Measurements from ENCODE around the gene TUBA3C.
"Not testable (repeated sequence)": the region's sequence is repeated elsewhere in the genome, so short reads cannot be mapped to it uniquely, and the experiment has no call there.

TUBA3C gene

DNA sequence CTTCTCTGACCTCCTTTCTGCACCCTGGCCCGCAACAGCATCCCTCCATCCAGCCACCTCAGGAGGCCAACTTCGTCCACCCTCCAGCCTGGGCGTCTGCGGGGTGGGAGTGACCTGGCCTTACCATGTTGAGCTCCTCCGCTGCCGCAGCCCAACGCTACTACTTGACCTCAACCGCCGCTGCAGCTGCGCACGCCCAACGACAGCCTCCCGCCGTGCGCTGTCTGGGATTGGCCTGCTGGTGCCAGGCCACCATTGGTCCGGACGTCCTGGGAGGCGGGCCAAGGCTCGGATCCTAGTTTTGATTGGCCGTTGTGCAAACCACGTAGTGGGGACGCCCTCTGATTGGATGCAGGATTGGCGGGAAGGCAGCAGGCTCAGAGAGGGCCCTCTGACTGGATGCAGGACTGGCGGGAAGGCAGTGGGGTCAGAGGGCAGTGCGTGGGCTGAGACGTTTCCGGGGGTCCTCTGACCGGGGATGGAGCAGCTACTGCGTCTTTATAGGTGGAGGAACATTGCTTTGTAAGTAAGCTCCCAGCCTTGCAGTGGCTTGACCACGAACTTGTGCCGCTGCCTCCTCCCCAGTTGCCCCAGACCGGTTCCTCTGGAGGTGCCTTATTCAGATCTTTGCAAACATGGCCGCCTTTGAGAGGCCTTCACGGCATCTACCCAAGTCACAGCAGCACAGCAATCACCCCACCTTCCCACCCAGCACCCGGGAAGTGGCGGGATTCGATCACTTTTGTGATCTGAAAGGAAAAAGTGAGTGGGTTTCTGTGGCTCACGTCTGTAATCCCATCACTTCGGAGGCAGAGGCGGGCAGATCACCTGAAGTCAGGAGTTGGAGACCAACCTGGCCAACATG, at the start of gene TUBA3C:
Gene TUBA3C (minus strand): TSS at position 204 of the 865 bp plus-strand sequence. CDS start 77 bp downstream, at position 127.
- Mint-ChIP-seq H3K9me3 (peaks cover 5% of the 10 kb centered on the region), H3K4me1 (ENCODE audit: low read depth) (no peaks in the 10 kb centered on the region), H3K36me3 (ENCODE audit: low read depth) (no peaks in the 10 kb centered on the region), H3K4me3 (no peak within 1 kb of the TSS), H3K27ac (no peak within 1 kb of the TSS), H3K27me3 (ENCODE audit: low read depth) (no peaks in the 10 kb centered on the region)
- DNase-seq (ENCODE audit: low spot score), result no peak

DNA sequence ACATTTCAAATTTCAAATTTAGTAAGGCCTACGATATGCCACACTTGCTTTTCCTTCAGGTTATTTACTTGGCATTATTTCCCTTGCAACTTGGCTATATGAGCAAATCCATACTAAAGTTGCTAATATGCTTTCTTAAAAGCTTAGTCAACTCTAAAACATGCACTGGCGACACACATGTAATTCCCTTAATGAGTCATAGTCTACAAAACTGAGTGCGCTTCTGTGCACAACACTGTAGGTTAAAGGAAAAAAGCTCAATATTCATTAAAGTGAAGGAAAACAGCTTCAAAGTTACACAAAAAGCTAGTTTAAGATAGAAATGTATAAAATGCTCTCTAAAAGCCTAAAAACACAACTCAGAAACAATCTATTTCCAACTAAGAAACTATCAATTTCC, 25.8 kb upstream of the TUBA3C start:
- not testable (repeated sequence) for H3K27me3 Mint-ChIP-seq (ENCODE audit: low read depth); H3K36me3 Mint-ChIP-seq (ENCODE audit: low read depth); H3K4me1 Mint-ChIP-seq (ENCODE audit: low read depth); H3K27ac Mint-ChIP-seq; DNase-seq (ENCODE audit: low spot score); H3K9me3 Mint-ChIP-seq; H3K4me3 Mint-ChIP-seq

DNA sequence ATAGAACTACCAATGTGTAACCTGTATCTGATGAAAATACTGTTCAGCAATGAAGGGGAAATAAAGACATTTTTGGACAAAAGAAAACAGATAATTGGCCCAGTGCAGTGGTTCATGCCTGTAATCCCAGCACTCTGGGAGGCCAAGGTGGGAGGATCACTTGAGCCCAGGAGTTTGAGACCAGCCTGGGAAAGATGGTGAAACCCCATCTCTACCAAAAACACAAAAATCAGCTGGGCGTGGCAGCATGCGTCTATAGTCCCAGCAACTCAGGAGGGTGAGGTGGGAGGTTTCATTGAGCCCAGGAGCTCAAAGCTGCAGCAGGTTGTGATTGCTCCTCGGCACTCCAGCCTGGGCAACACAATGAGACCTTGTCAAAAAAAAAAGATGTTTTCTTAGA, 11.0 kb upstream of the TUBA3C start:
- H3K4me3 Mint-ChIP-seq; H3K4me1 Mint-ChIP-seq (ENCODE audit: low read depth); H3K27ac Mint-ChIP-seq; DNase-seq (ENCODE audit: low spot score); H3K27me3 Mint-ChIP-seq (ENCODE audit: low read depth); H3K36me3 Mint-ChIP-seq (ENCODE audit: low read depth): not testable (repeated sequence)
- H3K9me3 Mint-ChIP-seq, result peaks cover 12% of the 10 kb centered on the region

DNA sequence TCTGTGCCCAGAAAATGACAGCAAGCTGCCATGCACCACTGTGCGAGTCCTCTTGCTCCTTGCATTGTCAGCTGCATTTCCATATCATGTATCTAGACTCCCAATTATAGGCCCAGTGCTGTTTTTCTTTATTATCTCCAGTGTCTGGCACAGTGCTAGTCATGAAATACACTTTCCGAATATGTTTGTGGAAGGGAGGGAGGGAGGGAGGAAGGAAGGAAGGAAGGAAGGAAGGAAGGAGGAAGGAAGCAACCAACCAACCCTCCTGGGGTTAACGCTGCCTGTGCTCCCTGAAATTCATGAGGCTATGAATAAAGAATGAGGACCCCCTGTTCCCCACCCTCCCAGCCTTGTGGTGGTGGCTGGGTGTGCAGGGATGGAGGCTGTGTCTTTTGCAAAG, 8.3 kb upstream of the TUBA3C start:
- H3K4me1 Mint-ChIP-seq (ENCODE audit: low read depth); H3K27ac Mint-ChIP-seq; H3K27me3 Mint-ChIP-seq (ENCODE audit: low read depth); DNase-seq (ENCODE audit: low spot score); H3K36me3 Mint-ChIP-seq (ENCODE audit: low read depth); H3K4me3 Mint-ChIP-seq: not testable (repeated sequence)
- peaks cover 15% of the 10 kb centered on the region for H3K9me3 Mint-ChIP-seq

DNA sequence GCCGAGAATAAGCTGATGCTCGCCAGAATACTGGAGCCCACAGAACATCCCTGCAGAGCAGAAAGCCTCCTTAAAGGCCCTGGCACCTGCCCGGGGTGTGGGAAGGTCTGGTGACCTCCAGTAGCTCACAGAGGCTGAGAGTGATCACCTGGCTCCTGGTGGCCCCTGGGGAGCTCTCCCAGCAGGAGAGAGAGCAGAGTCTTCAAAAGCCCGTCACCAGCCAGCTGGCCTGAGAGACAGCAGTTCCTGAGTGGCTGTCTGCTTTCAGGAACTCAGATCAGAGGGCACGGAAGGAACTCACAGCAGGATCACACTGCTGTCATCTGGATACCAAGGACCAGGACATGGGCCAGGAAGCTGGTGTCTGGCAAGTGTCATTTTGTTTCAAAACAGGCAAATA, 7.7 kb upstream of the TUBA3C start:
- H3K36me3 Mint-ChIP-seq (ENCODE audit: low read depth); H3K27me3 Mint-ChIP-seq (ENCODE audit: low read depth); DNase-seq (ENCODE audit: low spot score); H3K4me1 Mint-ChIP-seq (ENCODE audit: low read depth); H3K27ac Mint-ChIP-seq; H3K4me3 Mint-ChIP-seq: not testable (repeated sequence)
- peaks cover 13% of the 10 kb centered on the region for H3K9me3 Mint-ChIP-seq

- Mint-ChIP-seq H3K9me3 (peaks cover 13% of the 10 kb centered on the region), H3K4me1 (ENCODE audit: low read depth) (no peaks in the 10 kb centered on the region), H3K27me3 (ENCODE audit: low read depth) (no peaks in the 10 kb centered on the region), H3K4me3 (no peak overlapping the region), H3K36me3 (ENCODE audit: low read depth) (no peaks in the 10 kb centered on the region), H3K27ac (peak overlapping the region; percentile 26)
- DNase-seq (ENCODE audit: low spot score), result no peak
Observed at GRCh38 chr13:19185865-19186645, 4.4 kb upstream of the TUBA3C start.

GRCh38 chr13:19185086-19185864, 3.7 kb upstream of the TUBA3C start:
- Mint-ChIP-seq H3K4me3 (no peak overlapping the region), H3K36me3 (ENCODE audit: low read depth) (no peaks in the 10 kb centered on the region), H3K4me1 (ENCODE audit: low read depth) (no peaks in the 10 kb centered on the region), H3K9me3 (peaks cover 9% of the 10 kb centered on the region), H3K27me3 (ENCODE audit: low read depth) (no peaks in the 10 kb centered on the region), H3K27ac (no peak overlapping the region)
- DNase-seq (ENCODE audit: low spot score), result no peak

DNA sequence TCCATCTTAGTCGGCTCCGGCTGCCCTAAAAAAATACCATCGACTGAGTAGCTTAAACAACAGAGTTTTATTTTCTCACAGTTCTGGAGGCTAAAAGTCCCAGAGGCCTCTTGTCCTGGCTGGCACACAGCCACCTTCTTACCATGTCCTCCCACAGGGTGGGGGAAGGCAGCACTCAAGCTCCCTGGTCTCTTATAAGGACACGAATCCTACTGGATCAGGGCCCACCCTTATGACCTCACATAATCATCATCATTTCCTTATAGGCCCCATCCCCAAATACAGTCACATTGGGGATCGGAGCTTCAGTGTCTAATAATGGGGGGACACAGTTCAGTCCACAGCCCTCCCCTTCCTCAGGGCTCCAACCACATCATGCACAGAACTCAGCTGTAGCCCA, 2.6 kb upstream of the TUBA3C start:
- H3K27ac Mint-ChIP-seq, result no peak overlapping the region
- no peaks in the 10 kb centered on the region for H3K36me3 Mint-ChIP-seq (ENCODE audit: low read depth)
- H3K27me3 Mint-ChIP-seq (ENCODE audit: low read depth), result no peaks in the 10 kb centered on the region
- H3K4me1 Mint-ChIP-seq (ENCODE audit: low read depth), result no peaks in the 10 kb centered on the region
- no peak for DNase-seq (ENCODE audit: low spot score)
- no peak overlapping the region for H3K4me3 Mint-ChIP-seq
- H3K9me3 Mint-ChIP-seq, result peaks cover 9% of the 10 kb centered on the region

DNA sequence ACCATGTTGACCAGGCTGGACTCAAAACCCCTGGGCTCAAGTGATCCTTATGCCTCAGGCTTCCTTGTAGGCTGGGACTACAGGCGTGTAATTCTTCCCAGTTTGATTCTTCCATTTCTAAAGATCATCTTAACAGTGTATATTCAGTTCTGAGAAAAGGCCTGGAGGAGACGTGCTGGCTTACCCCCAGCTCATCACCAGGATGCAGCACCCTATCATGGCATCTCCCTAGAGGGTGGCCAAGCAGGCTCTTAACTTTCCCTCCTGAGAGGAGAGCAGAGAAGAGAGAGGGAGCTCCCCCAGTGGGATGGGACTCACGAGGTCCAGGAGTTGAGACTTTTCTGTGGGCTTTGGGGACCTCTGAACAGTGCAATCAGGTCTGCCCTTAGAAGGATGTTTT, 2.1 kb upstream of the TUBA3C start:
- no peaks in the 10 kb centered on the region for H3K36me3 Mint-ChIP-seq (ENCODE audit: low read depth)
- no peak overlapping the region for H3K27ac Mint-ChIP-seq
- H3K4me3 Mint-ChIP-seq, result no peak overlapping the region
- H3K4me1 Mint-ChIP-seq (ENCODE audit: low read depth), result no peaks in the 10 kb centered on the region
- no peak for DNase-seq (ENCODE audit: low spot score)
- H3K9me3 Mint-ChIP-seq, result peaks cover 9% of the 10 kb centered on the region
- no peaks in the 10 kb centered on the region for H3K27me3 Mint-ChIP-seq (ENCODE audit: low read depth)

- no peaks in the 10 kb centered on the region for H3K36me3 Mint-ChIP-seq (ENCODE audit: low read depth)
Observed at GRCh38 chr13:19182536-19182935, 912 bp upstream of the TUBA3C start.

GRCh38 chr13:19181021-19181620, 503 bp downstream of the TUBA3C start:
- Mint-ChIP-seq H3K4me1 (ENCODE audit: low read depth) (no peaks in the 10 kb centered on the region), H3K9me3 (peaks cover 3% of the 10 kb centered on the region), H3K27ac (no peak overlapping the region), H3K4me3 (no peak overlapping the region), H3K36me3 (ENCODE audit: low read depth) (no peaks in the 10 kb centered on the region), H3K27me3 (ENCODE audit: low read depth) (no peaks in the 10 kb centered on the region)
- no peak for DNase-seq (ENCODE audit: low spot score)

More at GRCh38 chr13:19182536-19182935, 912 bp upstream of the TUBA3C start:
- Mint-ChIP-seq H3K9me3 (peaks cover 8% of the 10 kb centered on the region), H3K27me3 (ENCODE audit: low read depth) (no peaks in the 10 kb centered on the region), H3K4me1 (ENCODE audit: low read depth) (no peaks in the 10 kb centered on the region), H3K4me3 (no peak overlapping the region), H3K27ac (no peak overlapping the region)
- no peak for DNase-seq (ENCODE audit: low spot score)

- H3K27me3 Mint-ChIP-seq (ENCODE audit: low read depth), result no peaks in the 10 kb centered on the region
- H3K4me3 Mint-ChIP-seq, result no peak overlapping the region
- H3K4me1 Mint-ChIP-seq (ENCODE audit: low read depth), result no peaks in the 10 kb centered on the region
- DNase-seq (ENCODE audit: low spot score), result no peak
- peaks cover 7% of the 10 kb centered on the region for H3K9me3 Mint-ChIP-seq
- no peak overlapping the region for H3K27ac Mint-ChIP-seq
- no peaks in the 10 kb centered on the region for H3K36me3 Mint-ChIP-seq (ENCODE audit: low read depth)
Observed at GRCh38 chr13:19179916-19180315, 1.7 kb downstream of the TUBA3C start.

DNA sequence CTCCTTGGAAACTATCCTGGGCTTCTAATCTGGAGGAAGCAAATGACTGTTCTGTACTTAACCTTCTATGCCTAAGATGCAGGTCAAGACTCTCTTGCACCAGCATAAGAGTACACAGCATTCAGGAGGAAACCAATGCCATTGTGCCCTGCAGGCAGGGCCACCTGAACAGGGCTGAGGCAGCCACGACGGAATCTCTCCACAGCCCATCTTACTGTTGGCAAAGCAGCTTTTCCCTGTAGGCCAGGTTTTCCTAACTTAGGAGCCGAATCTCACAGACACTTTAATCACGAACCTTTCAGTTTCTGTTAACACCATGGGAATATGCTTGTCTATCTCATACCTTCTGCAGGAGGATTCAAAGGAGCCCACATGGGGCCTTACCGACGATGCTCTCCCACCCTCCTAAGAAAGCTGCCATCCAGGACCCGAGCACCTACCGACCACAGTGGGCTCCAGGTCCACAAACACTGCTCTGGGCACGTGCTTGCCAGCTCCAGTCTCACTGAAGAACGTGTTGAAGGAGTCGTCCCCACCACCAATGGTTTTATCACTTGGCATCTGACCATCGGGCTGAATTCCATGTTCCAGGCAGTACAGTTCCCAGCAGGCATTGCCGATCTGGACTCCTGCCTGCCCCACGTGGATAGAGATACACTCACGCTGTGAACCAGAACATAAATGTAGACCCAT, 2.6 kb downstream of the TUBA3C start:
- H3K9me3 Mint-ChIP-seq, result peaks cover 7% of the 10 kb centered on the region
- no peaks in the 10 kb centered on the region for H3K27me3 Mint-ChIP-seq (ENCODE audit: low read depth)
- no peak overlapping the region for H3K27ac Mint-ChIP-seq
- no peak overlapping the region for H3K4me3 Mint-ChIP-seq
- no peaks in the 10 kb centered on the region for H3K36me3 Mint-ChIP-seq (ENCODE audit: low read depth)
- no peaks in the 10 kb centered on the region for H3K4me1 Mint-ChIP-seq (ENCODE audit: low read depth)
- no peak for DNase-seq (ENCODE audit: low spot score)

Data from T-helper 2 cell treated with Interferon-gamma antibody and Interleukin-4, amounts not matched to agents 5 μg/mL and 100 μg/mL, for 36 hours (primary cell).